DND-41 (cell line): ENCODE measurements around the gene SCN10A.

Experiments
- ATAC-seq: fragments of 200-7000 bp; cut with Tn5 transposase; 3 replicates; pipeline ENCODE4 v1.9.1; 2021; ENCODE audit warnings: low read depth; ENCODE audit not compliant: insufficient read depth
- DNase-seq: peaks from one replicate; pipeline ENCODE4 v3.0.0-alpha.2; 2020
- H2AFZ ChIP-seq: 2 replicates; pipeline ENCODE4 v1.6.0; 2012; ENCODE audit warnings: low read depth, low read length
- H3K27ac ChIP-seq: 2 replicates; pipeline ENCODE4 v1.5.1; 2012; ENCODE audit warnings: low read length, inconsistent platforms
- H3K27me3 ChIP-seq: fragments of 200-600 bp; sonication (generic); 2 replicates; pipeline ENCODE4 v1.6.0; 2012; ENCODE audit warnings: low read length, mild to moderate bottlenecking, inconsistent platforms; ENCODE audit not compliant: insufficient read depth, poor library complexity
- H3K36me3 ChIP-seq: 2 replicates; pipeline ENCODE4 v1.5.1; 2012; ENCODE audit warnings: low read length, inconsistent platforms; ENCODE audit not compliant: insufficient read depth
- H3K4me1 ChIP-seq: 2 replicates; pipeline ENCODE4 v1.5.1; 2012; ENCODE audit warnings: mild to moderate bottlenecking, low read length; ENCODE audit not compliant: insufficient read depth
- H3K4me2 ChIP-seq: 2 replicates; pipeline ENCODE4 v1.6.0; 2012; ENCODE audit warnings: mild to moderate bottlenecking, moderate library complexity, low read length, inconsistent platforms; ENCODE audit not compliant: insufficient read depth
- H3K4me3 ChIP-seq, 2 experiments: fragments of 200-600 bp in 1 of 2; shearing (Covaris generic) in 1 of 2; 2 replicates each; pipeline ENCODE4 v1.5.1; 2012 to 2016; ENCODE audit warnings: inconsistent platforms in 2 of 2, low read length in 2 of 2, mild to moderate bottlenecking in 2 of 2, low read depth in 1 of 2, moderate library complexity in 1 of 2
- H3K79me2 ChIP-seq: 2 replicates; pipeline ENCODE4 v1.6.0; 2012; ENCODE audit warnings: low read length, inconsistent platforms; ENCODE audit not compliant: insufficient read depth
- H3K9ac ChIP-seq: 2 replicates; pipeline ENCODE4 v1.6.0; 2012; ENCODE audit warnings: low read depth, mild to moderate bottlenecking, inconsistent platforms, low read length, moderate library complexity
- H3K9me3 ChIP-seq: 2 replicates; pipeline ENCODE4 v1.5.1; 2012; ENCODE audit warnings: low read length, moderate library complexity, mild to moderate bottlenecking, inconsistent platforms; ENCODE audit not compliant: insufficient read depth, severe bottlenecking
- H4K20me1 ChIP-seq: 2 replicates; pipeline ENCODE4 v1.6.0; 2012; ENCODE audit warnings: low read length; ENCODE audit not compliant: insufficient read depth
- EZH2 ChIP-seq: IDR thresholded peaks from 3 replicates; pipeline ENCODE4 v1.6.1; 2012; ENCODE audit warnings: borderline replicate concordance, low read depth, mild to moderate bottlenecking, moderate library complexity, low read length, inconsistent platforms; ENCODE audit not compliant: severe bottlenecking
- TF ChIP-seq, protein P1 (sequence below): IDR thresholded peaks from 2 replicates; pipeline ENCODE4 v1.5.1; 2012; ENCODE audit warnings: borderline replicate concordance, low read length, moderate library complexity, mild to moderate bottlenecking; ENCODE audit not compliant: poor library complexity, severe bottlenecking; ENCODE audit errors: extremely low read depth

The SCN10A gene

DNA sequence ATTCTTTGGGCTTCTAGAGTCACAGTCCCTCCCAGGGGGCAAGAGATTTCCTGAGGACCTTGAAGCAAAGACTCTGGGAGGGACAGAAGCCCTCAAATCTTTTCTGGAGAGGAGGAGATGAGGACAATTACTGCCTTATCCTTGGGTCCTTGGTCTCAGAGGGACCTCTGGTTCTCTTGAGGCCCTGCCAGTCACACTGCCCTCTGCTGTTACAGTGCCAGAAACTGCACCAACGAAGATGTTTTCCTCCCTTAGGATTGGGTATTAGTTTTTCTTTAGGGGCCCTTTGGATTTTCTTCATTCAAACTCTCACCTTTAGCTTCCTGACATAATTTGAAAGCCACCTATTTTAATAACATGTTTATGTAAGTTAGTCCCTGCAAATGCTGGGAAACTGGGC is 108.3 kb downstream of the SCN10A start:
- H2AFZ ChIP-seq, result no peak overlapping the region
- H4K20me1 ChIP-seq, result no peaks in the 10 kb centered on the region
- H3K79me2 ChIP-seq, result no peaks in the 10 kb centered on the region
- no peaks in the 10 kb centered on the region for H3K9me3 ChIP-seq
- ATAC-seq, result no peak
- no peaks in the 10 kb centered on the region for H3K36me3 ChIP-seq
- H3K4me3 ChIP-seq, result no peak overlapping the region
- no peaks in the 10 kb centered on the region for H3K4me1 ChIP-seq
- H3K4me2 ChIP-seq, result no peak overlapping the region
- TF ChIP-seq EZH2, result no peak
- TF ChIP-seq, protein P1, sequence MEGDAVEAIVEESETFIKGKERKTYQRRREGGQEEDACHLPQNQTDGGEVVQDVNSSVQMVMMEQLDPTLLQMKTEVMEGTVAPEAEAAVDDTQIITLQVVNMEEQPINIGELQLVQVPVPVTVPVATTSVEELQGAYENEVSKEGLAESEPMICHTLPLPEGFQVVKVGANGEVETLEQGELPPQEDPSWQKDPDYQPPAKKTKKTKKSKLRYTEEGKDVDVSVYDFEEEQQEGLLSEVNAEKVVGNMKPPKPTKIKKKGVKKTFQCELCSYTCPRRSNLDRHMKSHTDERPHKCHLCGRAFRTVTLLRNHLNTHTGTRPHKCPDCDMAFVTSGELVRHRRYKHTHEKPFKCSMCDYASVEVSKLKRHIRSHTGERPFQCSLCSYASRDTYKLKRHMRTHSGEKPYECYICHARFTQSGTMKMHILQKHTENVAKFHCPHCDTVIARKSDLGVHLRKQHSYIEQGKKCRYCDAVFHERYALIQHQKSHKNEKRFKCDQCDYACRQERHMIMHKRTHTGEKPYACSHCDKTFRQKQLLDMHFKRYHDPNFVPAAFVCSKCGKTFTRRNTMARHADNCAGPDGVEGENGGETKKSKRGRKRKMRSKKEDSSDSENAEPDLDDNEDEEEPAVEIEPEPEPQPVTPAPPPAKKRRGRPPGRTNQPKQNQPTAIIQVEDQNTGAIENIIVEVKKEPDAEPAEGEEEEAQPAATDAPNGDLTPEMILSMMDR, result peak; percentile 53
- H3K9ac ChIP-seq, result no peak overlapping the region
- no peak overlapping the region for H3K27ac ChIP-seq
- H3K27me3 ChIP-seq, result peaks cover 4% of the 10 kb centered on the region
- no peak for DNase-seq

DNA sequence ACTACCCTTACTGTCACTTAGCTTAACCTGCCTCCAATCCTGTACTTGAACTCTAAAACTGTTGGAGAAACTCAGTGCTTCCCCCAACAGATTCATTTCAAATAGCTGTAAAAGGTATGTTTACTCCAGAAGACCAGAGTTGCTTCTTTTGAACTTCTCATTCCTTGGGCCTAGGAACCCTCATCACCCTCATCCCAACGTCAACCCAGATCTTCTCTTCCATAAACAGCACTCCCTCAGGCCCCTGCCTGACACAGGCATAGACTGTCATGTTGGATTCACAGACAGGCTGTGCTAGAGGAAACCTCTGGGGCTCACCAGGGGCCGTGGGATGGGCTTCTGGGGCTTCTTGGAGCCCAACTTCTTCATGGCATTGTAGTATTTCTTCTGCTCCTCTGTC is 109.1 kb downstream of the SCN10A start:
- ATAC-seq, result no peak
- TF ChIP-seq, protein P1, result no peak
- TF ChIP-seq EZH2, result no peak
- H2AFZ ChIP-seq, result no peak overlapping the region
- no peaks in the 10 kb centered on the region for H3K36me3 ChIP-seq
- H3K27ac ChIP-seq, result no peak overlapping the region
- H3K79me2 ChIP-seq, result no peaks in the 10 kb centered on the region
- H3K4me3 ChIP-seq, result no peak overlapping the region
- no peak overlapping the region for H3K4me2 ChIP-seq
- DNase-seq, result no peak
- no peaks in the 10 kb centered on the region for H3K9me3 ChIP-seq
- no peaks in the 10 kb centered on the region for H4K20me1 ChIP-seq
- H3K4me1 ChIP-seq, result no peaks in the 10 kb centered on the region
- H3K27me3 ChIP-seq, result peaks cover 4% of the 10 kb centered on the region
- H3K9ac ChIP-seq, result no peak overlapping the region

DNA sequence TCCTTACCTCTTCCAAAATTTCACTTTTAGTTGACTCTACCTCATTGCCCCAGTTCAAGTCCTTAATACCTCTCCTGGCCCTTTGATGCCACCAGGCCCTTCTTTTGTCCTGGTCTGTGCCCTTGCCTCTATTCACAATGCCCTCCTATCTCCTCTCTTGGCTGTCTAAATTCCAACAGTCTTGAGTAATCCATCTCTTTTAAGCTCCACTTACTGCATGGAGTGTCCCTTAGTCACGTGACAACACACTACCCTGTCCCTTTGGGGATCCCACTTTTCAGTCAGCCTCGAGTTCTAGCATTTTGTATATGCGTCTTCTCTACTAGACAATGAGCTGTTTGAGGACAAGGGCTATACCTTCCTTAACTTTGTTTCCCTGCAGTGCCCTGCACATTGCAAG is 113.8 kb downstream of the SCN10A start:
- H3K9me3 ChIP-seq, result no peaks in the 10 kb centered on the region
- no peak overlapping the region for H3K4me3 ChIP-seq
- no peak overlapping the region for H3K9ac ChIP-seq
- no peak for ATAC-seq
- H3K4me1 ChIP-seq, result no peaks in the 10 kb centered on the region
- no peak for TF ChIP-seq EZH2
- TF ChIP-seq, protein P1, result no peak
- no peak overlapping the region for H3K27ac ChIP-seq
- H2AFZ ChIP-seq, result no peak overlapping the region
- no peaks in the 10 kb centered on the region for H4K20me1 ChIP-seq
- H3K36me3 ChIP-seq, result no peaks in the 10 kb centered on the region
- no peak for DNase-seq
- peaks cover 14% of the 10 kb centered on the region for H3K27me3 ChIP-seq
- H3K4me2 ChIP-seq, result no peak overlapping the region
- H3K79me2 ChIP-seq, result no peaks in the 10 kb centered on the region

DNA sequence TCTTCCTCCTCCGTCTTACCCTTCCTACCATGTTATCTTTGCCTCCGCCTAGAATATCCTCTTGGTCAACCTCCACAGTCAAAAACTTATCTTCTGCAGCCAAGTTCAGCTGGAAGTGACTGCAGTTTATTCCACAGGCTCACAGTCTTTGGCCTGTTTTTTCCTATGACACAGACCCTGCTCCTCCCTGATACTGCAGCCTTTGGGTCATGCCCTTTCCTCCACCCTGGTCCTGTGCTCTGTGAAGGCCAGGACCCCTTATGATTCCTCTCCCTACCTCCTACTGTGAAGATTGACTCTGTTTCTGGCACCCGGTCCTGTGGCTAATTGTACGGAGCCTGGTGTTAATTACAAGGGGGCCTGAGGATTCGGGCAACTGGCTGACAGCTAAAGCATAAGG is 117.3 kb downstream of the SCN10A start:
- H4K20me1 ChIP-seq, result no peaks in the 10 kb centered on the region
- H3K9me3 ChIP-seq, result no peaks in the 10 kb centered on the region
- ATAC-seq (no peak), DNase-seq (no peak)
- no peak overlapping the region for H3K27ac ChIP-seq
- no peak overlapping the region for H3K4me3 ChIP-seq
- H3K79me2 ChIP-seq, result no peaks in the 10 kb centered on the region
- no peak overlapping the region for H2AFZ ChIP-seq
- H3K9ac ChIP-seq, result no peak overlapping the region
- no peaks in the 10 kb centered on the region for H3K4me1 ChIP-seq
- no peaks in the 10 kb centered on the region for H3K36me3 ChIP-seq
- H3K27me3 ChIP-seq, result peaks cover 14% of the 10 kb centered on the region
- TF ChIP-seq, protein P1, result no peak
- no peak for TF ChIP-seq EZH2
- H3K4me2 ChIP-seq, result no peak overlapping the region
